ENCODE data around the gene NCAM2. TPM values are rescaled to one million over a fixed set of nuclear protein-coding genes. Genes with fewer than 3 reads are reported as not detected.

NCAM2 gene
- total and polyA plus RNA-seq, 8 donors = 0.06 to 11.0 (median 0.58) TPM; not detected in 1

DNA sequence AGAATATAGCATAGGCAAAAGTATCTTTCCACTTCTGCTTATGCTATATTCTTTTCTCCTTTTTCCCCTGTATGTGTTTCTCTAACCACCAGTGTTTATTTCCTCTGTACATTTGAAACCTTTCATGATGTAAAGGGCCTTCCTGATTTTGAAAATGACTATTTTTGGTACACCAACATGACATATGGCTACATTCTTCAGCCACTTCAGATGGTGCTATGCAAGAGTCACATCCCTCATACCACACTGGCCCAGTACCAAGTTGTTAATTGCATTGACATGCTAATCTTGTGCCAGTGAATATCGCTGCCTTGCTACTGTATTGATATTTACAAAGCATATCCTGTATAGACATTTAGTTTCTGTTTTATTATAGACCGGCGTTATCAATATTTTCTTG lies 408.7 kb downstream of the NCAM2 start:
- Histone ChIP-seq H3K4me3 (no peak overlapping the region), H3K27me3 (no peaks in the 10 kb centered on the region), H3K36me3 (no peaks in the 10 kb centered on the region), H3K4me1 (no peaks in the 10 kb centered on the region), H3K27ac (no peak overlapping the region), H3K9me3 (peaks cover 0 to 29% (median 13%) of the 10 kb centered on the region in 4 donors)
- no peak for TF ChIP-seq POLR2A (IDR thresholded peaks at IDR 0.05)
- TF ChIP-seq, protein P1, sequence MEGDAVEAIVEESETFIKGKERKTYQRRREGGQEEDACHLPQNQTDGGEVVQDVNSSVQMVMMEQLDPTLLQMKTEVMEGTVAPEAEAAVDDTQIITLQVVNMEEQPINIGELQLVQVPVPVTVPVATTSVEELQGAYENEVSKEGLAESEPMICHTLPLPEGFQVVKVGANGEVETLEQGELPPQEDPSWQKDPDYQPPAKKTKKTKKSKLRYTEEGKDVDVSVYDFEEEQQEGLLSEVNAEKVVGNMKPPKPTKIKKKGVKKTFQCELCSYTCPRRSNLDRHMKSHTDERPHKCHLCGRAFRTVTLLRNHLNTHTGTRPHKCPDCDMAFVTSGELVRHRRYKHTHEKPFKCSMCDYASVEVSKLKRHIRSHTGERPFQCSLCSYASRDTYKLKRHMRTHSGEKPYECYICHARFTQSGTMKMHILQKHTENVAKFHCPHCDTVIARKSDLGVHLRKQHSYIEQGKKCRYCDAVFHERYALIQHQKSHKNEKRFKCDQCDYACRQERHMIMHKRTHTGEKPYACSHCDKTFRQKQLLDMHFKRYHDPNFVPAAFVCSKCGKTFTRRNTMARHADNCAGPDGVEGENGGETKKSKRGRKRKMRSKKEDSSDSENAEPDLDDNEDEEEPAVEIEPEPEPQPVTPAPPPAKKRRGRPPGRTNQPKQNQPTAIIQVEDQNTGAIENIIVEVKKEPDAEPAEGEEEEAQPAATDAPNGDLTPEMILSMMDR (IDR thresholded peaks at IDR 0.05) = no peak
- no peak for TF ChIP-seq EP300 (IDR thresholded peaks at IDR 0.05)
- TF ChIP-seq POLR2AphosphoS5 (IDR thresholded peaks at IDR 0.05) = no peak
- 76 to 86% (median 84%) methylated on average over 3 of the region's 3 CpGs for WGBS, 5 donors
- DNase-seq = no peak
- intact Hi-C loops (cut with DNase I; ENCODE audit: low total_unique reads) = no loop called here

DNA sequence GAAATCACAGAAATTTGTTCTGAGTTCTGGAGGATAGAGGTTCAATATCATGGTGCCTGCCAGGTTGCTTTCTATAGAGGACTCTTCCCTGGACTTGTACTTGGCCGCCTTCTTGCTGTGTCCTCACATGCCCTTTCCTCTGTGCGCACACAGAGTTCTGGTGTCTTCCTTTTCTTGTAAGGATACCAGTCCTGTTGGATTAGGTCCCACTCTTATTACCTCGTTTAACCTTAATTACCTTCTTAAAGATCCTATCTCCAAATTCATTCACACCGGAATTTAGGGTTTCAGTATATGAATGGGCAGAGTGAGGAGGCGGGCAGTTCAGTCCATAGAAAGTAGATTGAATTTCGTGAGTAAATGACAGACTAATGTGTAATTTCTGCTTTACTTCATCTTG lies 413.9 kb downstream of the NCAM2 start:
- intact Hi-C loops (cut with DNase I; ENCODE audit: low total_unique reads) = no loop called here
- no peaks in the 10 kb centered on the region for H3K27me3 ChIP-seq

DNA sequence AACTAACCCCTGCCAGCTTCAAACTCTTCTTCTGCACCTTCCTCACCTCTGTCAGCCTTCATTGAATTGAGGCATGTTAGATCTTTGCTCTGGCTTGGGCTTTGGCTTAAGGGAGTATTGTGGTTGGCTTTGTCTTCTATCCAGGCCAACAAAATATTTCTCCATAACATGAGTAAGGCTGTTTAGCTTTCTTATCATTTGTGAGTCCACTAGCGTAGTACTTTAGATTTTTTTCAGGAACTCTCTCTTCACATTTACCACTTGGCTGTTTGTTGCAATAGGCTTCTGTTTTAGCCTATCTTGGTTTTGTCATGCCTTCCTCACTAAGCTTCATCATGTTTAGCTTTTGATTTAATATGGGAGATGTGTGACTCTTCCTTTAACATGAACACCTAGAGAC lies 417.5 kb downstream of the NCAM2 start:
- Histone ChIP-seq H3K4me3 (no peak overlapping the region), H3K9me3 (peaks cover 0 to 4% (median 0%) of the 10 kb centered on the region in 4 donors), H3K27me3 (no peaks in the 10 kb centered on the region), H3K4me1 (no peaks in the 10 kb centered on the region), H3K36me3 (no peaks in the 10 kb centered on the region), H3K27ac (no peak overlapping the region)
- 61 to 80% (median 69%) methylated on average over 1 of the region's 1 CpG for WGBS, 5 donors
- intact Hi-C loops (cut with DNase I; ENCODE audit: low total_unique reads) = no loop called here
- no peak for DNase-seq
- TF ChIP-seq POLR2A (IDR thresholded peaks at IDR 0.05) (no peak), POLR2AphosphoS5 (IDR thresholded peaks at IDR 0.05) (no peak), EP300 (IDR thresholded peaks at IDR 0.05) (no peak)
- TF ChIP-seq, protein P1 (IDR thresholded peaks at IDR 0.05) = no peak

More for the DNA sequence above, 413.9 kb downstream of the NCAM2 start:
- H3K27ac ChIP-seq = no peak overlapping the region
- no peak overlapping the region for H3K4me3 ChIP-seq
- no peaks in the 10 kb centered on the region for H3K36me3 ChIP-seq
- peaks cover 0 to 11% (median 2%) of the 10 kb centered on the region in 4 donors for H3K9me3 ChIP-seq
- WGBS, 5 donors = 73 to 82% (median 78%) methylated on average over 6 of the region's 6 CpGs
- DNase-seq = no peak
- no peaks in the 10 kb centered on the region for H3K4me1 ChIP-seq
- TF ChIP-seq, protein P1 (IDR thresholded peaks at IDR 0.05) = no peak
- no peak for TF ChIP-seq POLR2A (IDR thresholded peaks at IDR 0.05)
- TF ChIP-seq POLR2AphosphoS5 (IDR thresholded peaks at IDR 0.05) = no peak
- TF ChIP-seq EP300 (IDR thresholded peaks at IDR 0.05) = no peak

DNA sequence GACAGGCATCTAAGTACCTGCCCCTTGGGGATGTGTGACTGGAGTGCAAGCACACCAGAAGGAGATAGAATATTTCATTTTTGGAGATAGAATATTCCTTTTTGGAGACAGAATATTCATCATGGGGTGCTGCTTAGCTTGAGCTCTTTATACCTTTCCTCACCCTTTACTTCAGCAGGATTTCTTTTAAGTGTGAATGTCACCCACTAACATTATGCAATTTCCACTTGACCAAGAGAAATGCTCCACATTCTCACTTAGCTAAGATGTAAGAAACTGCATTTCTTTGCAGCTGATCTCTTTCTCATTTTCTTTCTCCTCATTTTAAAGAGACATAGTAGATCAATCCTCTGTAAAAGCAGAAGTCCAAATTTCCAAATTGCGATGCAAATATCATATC lies 436.7 kb downstream of the NCAM2 start:
- Histone ChIP-seq H3K36me3 (no peaks in the 10 kb centered on the region), H3K27ac (no peak overlapping the region), H3K9me3 (peaks cover 0 to 3% (median 0%) of the 10 kb centered on the region in 4 donors), H3K4me3 (no peak overlapping the region), H3K27me3 (no peaks in the 10 kb centered on the region), H3K4me1 (no peaks in the 10 kb centered on the region)
- WGBS, 5 donors = 81 to 97% (median 92%) methylated on average over 1 of the region's 1 CpG
- intact Hi-C loops (cut with DNase I; ENCODE audit: low total_unique reads) = no loop called here
- TF ChIP-seq POLR2A (IDR thresholded peaks at IDR 0.05) = no peak
- TF ChIP-seq, protein P1 (IDR thresholded peaks at IDR 0.05) = no peak
- TF ChIP-seq POLR2AphosphoS5 (IDR thresholded peaks at IDR 0.05) = no peak
- TF ChIP-seq EP300 (IDR thresholded peaks at IDR 0.05) = no peak
- no peak for DNase-seq
